ENCODE results near the gene HLCS.

HLCS gene

GRCh38 chr21:36719614-36720013 lies 246.9 kb downstream of the HLCS start:
- no peak for DNase-seq (ENCODE audit: low read depth)

DNA sequence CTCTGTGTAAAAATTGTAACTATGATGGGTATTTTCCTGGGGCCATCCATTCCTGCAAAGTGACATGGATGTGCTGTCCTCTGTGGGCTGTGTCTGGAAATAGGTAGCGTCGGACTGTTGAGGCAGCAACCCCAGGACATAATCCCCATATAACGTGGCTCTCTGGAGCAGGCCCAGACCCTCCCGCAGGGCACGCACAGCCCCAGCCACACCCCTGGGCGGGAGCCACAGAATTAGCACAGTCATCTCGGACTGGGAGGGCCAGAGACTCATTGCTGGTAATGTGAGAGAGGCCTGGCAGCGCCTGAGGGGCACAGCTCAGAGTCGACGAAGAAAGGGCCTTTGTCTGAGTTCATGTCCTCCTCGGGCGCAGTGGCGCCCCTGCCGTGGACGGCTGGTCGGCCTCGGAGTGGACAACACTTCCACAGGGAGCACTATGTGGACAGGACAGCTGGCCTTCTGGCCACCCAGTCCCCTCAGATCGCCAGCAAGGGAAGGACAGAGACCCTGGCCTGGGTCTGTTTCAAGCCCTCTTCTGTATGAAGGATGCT lies 247.4 kb downstream of the HLCS start:
- DNase-seq (ENCODE audit: low read depth): no peak

GRCh38 chr21:36717976-36718375 lies 248.5 kb downstream of the HLCS start:
- DNase-seq (ENCODE audit: low read depth): no peak

- DNase-seq (ENCODE audit: low read depth): no peak
Observed at GRCh38 chr21:36716836-36717235, 249.6 kb downstream of the HLCS start.

DNA sequence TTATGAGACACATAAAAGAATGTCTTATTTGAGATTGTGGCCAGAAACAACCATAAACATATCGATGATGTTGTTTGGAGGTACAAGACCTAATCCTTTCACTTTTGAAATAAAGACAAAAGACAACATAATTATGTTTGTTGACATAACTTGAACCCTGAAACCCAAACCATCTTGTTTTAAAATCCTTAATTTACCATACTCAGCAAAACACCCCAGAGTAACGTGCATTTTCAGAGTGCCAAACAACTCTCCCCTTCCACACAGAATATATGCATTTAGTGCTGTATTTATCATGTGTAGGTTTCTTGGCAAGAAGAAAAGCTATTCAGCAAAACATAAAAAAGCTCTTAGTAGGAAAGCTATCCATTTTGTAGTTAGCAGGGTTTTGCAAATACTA lies 250.1 kb downstream of the HLCS start:
- DNase-seq (ENCODE audit: low read depth): no peak

DNA sequence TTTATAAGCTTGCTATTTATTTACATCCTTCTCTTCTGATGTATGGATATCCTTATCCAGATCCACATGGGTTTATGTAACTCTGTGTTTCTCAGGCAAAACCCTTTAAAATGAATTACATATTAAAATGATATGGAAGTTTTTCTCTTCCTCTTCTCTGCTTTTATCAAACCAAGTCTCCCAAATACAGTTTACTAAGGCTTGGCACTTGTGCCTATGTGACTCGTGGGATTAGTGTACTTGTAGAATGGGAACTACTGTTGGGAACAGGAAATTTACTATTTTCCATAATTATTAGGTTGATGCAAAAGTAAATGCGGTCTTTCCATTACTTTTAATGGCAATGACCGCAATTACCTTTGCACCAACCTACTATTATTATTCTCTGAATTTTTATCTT lies 252.7 kb downstream of the HLCS start:
- DNase-seq (ENCODE audit: low read depth): no peak

DNA sequence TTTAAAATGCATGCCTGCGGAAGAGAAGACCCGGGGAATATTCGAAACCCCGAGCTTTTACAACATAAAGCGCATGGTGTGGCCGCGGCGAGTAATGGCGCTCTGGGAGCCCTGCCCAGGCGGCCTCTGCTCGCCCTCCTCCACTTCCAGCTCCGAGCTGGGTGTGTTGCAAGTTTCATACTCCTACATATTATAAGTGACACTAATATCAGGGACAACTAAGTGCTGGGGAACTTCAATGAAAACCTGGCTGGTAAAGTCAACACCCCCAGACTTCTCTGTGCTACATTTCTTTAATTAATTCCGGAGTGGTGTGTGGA lies 255.8 kb downstream of the HLCS start:
- DNase-seq (ENCODE audit: low read depth): no peak

GRCh38 chr21:36709868-36710728 lies 256.4 kb downstream of the HLCS start:
- no peak for DNase-seq (ENCODE audit: low read depth)

GRCh38 chr21:36709030-36709867 lies 257.2 kb downstream of the HLCS start:
- no peak for DNase-seq (ENCODE audit: low read depth)

GRCh38 chr21:36708286-36709029 lies 258.0 kb downstream of the HLCS start:
- no peak for DNase-seq (ENCODE audit: low read depth)

DNA sequence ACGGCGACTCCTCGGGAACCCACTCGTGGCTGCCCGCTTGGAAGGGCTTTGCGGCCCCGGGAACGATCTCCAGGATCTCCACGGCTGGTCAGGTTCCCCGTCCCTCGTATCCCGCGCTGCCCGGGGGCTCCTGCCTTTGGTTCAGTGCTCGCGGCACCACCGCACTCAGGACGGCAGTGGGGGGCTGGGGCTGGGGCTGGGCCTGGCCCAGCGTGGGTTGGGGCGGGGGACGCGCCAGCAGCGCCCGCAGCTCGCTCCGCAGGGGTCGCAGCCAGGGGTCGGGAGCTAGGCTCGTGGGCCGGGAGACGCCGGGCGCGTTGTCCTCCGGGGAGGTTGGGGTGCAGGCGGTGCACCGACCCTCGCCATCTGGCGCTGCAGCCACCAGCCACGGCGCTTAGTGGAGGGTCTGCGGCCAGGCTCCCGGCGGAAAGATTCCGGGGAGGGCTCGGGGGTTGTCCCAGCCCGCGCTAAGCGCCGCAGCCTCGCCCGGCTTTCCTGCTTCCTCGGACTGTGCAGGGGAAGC lies 258.6 kb downstream of the HLCS start:
- DNase-seq (ENCODE audit: low read depth): no peak

GRCh38 chr21:36706951-36707762 lies 259.3 kb downstream of the HLCS start:
- DNase-seq (ENCODE audit: low read depth): no peak

- no peak for DNase-seq (ENCODE audit: low read depth)
Observed at GRCh38 chr21:36706482-36706852, 260.0 kb downstream of the HLCS start.

- DNase-seq (ENCODE audit: low read depth): no peak
Observed at GRCh38 chr21:36705679-36706481, 260.6 kb downstream of the HLCS start.

DNA sequence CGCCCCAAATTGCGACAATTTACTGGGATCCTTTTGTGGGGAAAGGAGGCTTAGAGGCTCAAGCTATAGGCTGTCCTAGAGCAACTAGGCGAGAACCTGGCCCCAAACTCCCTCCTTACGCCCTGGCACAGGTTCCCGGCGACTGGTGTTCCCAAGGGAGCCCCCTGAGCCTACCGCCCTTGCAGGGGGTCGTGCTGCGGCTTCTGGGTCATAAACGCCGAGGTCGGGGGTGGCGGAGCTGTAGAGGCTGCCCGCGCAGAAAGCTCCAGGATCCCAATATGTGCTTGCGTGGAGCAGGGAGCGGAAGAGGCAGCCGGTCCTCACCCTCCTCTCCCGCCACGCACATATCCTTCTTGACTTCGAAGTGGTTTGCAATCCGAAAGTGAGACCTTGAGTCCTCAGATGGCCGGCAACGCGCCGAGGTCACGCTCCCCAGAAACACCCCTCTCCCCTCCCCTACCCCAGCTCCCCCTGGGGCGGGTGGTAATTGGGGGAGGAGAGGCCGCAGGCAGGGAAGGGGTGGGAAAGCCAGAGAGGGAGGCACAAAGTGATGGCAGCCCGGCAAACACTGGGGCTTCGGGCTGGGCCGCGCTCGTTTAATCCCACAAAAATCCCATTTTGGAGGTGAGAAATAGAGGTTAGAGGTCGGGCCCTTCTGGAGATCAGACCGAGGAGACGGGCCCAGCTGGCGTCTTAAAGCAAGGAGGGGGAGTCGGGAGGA lies 261.4 kb downstream of the HLCS start:
- no peak for DNase-seq (ENCODE audit: low read depth)

GRCh38 chr21:36704281-36704957 lies 262.1 kb downstream of the HLCS start:
- no peak for DNase-seq (ENCODE audit: low read depth)

GRCh38 chr21:36703626-36704280 lies 262.7 kb downstream of the HLCS start:
- no peak for DNase-seq (ENCODE audit: low read depth)

DNA sequence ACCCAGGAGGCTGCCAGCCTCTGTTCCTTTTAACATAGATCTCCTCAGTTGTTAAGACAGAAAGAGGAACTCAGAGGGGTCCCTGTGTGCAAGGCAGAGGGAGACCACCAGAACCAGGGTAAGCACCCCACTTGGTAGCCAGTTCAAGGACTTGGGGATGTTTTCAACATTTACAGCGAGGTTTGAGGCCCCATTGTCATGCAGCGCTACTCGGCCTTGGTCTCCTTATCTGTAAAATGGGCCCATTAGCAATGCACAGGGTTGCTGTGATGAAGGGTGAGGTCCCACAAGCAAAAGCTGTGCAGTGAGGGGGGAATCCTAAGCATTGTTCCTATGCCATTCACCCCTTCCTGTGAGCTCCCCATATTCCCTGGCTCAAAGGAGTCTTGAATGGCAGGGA lies 263.3 kb downstream of the HLCS start:
- no peak for DNase-seq (ENCODE audit: low read depth)

DNA sequence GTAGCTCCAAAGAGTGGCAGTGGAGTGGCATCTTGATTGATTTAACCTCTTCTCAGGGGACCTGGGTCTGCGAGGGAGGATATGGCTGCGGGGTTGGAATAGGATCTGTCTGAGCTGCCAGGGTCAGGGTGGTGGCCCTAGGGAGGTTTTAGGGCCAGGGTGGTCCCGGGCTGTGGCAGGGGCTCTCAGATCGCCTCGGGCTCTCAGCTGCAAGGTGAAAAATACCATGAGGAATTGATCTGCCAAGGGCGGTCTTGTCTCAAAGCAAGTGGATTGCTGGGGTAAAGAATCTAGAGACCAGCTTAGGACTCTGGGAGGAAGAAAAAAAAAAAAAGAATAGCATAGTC lies 263.9 kb downstream of the HLCS start:
- DNase-seq (ENCODE audit: low read depth): no peak

All from stimulated activated CD8-positive, alpha-beta memory T cell treated with anti-CD3 and anti-CD28 coated beads, Interleukin-15, amount 100 ng/mL, for 1 hour (primary cell).